Psoas muscle (tissue), 8 donors: ENCODE data around the gene TCP11. TPM values are rescaled to one million over a fixed set of nuclear protein-coding genes. Genes with fewer than 3 reads are reported as not detected.

Source experiments
- ATAC-seq, 4 donors: fragments of 200-7000 bp; cut with Tn5 transposase; one replicate each; pipeline ENCODE4 v1.9.1; 2020; ENCODE audit warnings: moderate library complexity in 3 of 4, mild to moderate bottlenecking in 2 of 4
- DNase-seq, 2 donors: peaks; one replicate each; pipeline ENCODE4 v3.0.0-alpha.2; 2020
- H3K27ac ChIP-seq: fragments of 200-600 bp; one replicate; pipeline ENCODE4 v1.8.0; 2022
- H3K27me3 ChIP-seq, 3 donors: fragments of 200-600 bp in 1 of 3; one replicate each; pipeline versions ENCODE4 v1.6.1 to v1.8.0; 2013 to 2022; ENCODE audit warnings: low read length in 2 of 3, mild to moderate bottlenecking in 2 of 3, moderate library complexity in 1 of 3; ENCODE audit not compliant: insufficient read depth in 3 of 3
- H3K36me3 ChIP-seq, 2 donors: fragments of 200-600 bp in 1 of 2; one replicate each; pipeline versions ENCODE4 v1.6.1 to v1.8.0; 2013 to 2022; ENCODE audit warnings: low read depth in 1 of 2, mild to moderate bottlenecking in 1 of 2, moderate library complexity in 1 of 2; ENCODE audit not compliant: insufficient read depth in 1 of 2
- H3K4me1 ChIP-seq: fragments of 200-600 bp; one replicate; pipeline ENCODE4 v1.8.0; 2022
- H3K4me3 ChIP-seq: fragments of 200-600 bp; one replicate; pipeline ENCODE4 v1.8.0; 2022; ENCODE audit warnings: mild to moderate bottlenecking
- H3K9me3 ChIP-seq: fragments of 200-600 bp; one replicate; pipeline ENCODE4 v1.8.0; 2022
- WGBS, 3 donors: extraction: QIAGEN DNeasy Blood & Tissue Kit; methylation state at CpG; one replicate each; pipeline versions ENCODE4 v1.1.6 to v1.1.7; 2013; 5-methylcytosine and 5-hydroxymethylcytosine counted together
- intact Hi-C, 2 donors: fragments of 100-400 bp; cut with DNase I; formaldehyde crosslinking; loops; one replicate each; pipeline versions ENCODE4 v1.11.0 to v1.14.2; 2022
- polyA plus RNA-seq, 3 donors: library from polyadenylated mRNA; stranded (reverse); fragments of 200-250 nt; gene quantifications; one replicate each; pipeline ENCODE4 v1.2.3, GENCODE V29; 2013
- total RNA-seq, 4 donors: library from RNA; stranded (reverse); fragmentation: NEBNext Ultra II Directional in 2 of 4; extraction: Animal tissue kit (Norgen Biotek cat#: 25700) in 2 of 4; gene quantifications; one replicate each; pipeline versions ENCODE4 v1.2.1 to v1.2.4, GENCODE V29; 2021 to 2023
- TF ChIP-seq, protein P1 (sequence below): fragments of 200-600 bp; IDR thresholded peaks from one replicate; pipeline ENCODE4 v1.8.0; 2022; ENCODE audit warnings: antibody characterized with exemption
- donor health status: healthy with polysubstance abuse.
- donor health status: DM: no; HTN: no; CAD: no; lungs with moderate emphysema.
- donor health status: Bipolar disorder and iron deficiency.
- donor health status: healthy.
- donor health status: DM: yes; HTN: yes; CAD: no.
- donor health status: DM: no; HTN: no; CAD: no.
- donor health status: DM: no; HTN: no; CAD: no.
- donor health status: DM: yes; HTN: yes; CAD: no.

Gene TCP11
- total and polyA plus RNA-seq, 7 donors: 0.08 TPM; not detected in 6

GRCh38 chr6:35185971-35186370, 44.8 kb upstream of the TCP11 start:
- Histone ChIP-seq H3K9me3 (no peaks in the 10 kb centered on the region), H3K27ac (no peak overlapping the region)
- DNase-seq: no peak

DNA sequence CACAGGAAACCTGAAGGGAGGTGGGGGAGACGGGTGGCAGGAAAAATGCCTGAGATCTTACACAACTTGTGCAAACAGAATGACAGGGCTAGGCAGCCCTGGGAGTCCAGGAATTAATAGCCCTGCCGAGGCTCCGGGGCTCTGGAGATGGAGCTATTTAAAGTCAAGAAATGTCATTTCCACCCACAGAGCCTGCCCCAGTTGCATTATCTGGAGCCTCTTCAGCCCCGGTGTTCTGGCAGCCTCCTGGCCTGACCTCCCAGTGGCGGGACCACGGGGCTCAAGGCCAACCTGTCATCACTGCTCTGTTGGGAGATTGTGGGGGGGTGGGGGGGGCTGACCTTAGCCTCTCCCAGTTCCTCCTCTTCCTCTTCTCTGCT, 44.2 kb upstream of the TCP11 start:
- DNase-seq: peak; percentile 31 to 62
- no peaks in the 10 kb centered on the region for H3K9me3 ChIP-seq
- peak in 1 of 4 donors; percentile 15 for ATAC-seq
- H3K27ac ChIP-seq: no peak overlapping the region
- TF ChIP-seq, protein P1, sequence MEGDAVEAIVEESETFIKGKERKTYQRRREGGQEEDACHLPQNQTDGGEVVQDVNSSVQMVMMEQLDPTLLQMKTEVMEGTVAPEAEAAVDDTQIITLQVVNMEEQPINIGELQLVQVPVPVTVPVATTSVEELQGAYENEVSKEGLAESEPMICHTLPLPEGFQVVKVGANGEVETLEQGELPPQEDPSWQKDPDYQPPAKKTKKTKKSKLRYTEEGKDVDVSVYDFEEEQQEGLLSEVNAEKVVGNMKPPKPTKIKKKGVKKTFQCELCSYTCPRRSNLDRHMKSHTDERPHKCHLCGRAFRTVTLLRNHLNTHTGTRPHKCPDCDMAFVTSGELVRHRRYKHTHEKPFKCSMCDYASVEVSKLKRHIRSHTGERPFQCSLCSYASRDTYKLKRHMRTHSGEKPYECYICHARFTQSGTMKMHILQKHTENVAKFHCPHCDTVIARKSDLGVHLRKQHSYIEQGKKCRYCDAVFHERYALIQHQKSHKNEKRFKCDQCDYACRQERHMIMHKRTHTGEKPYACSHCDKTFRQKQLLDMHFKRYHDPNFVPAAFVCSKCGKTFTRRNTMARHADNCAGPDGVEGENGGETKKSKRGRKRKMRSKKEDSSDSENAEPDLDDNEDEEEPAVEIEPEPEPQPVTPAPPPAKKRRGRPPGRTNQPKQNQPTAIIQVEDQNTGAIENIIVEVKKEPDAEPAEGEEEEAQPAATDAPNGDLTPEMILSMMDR: no peak
- H3K27me3 ChIP-seq: peaks cover 0 to 9% (median 0%) of the 10 kb centered on the region in 3 donors
- H3K36me3 ChIP-seq: no peaks in the 10 kb centered on the region
- H3K4me1 ChIP-seq: peaks cover 10% of the 10 kb centered on the region
- WGBS, 3 donors: 22 to 24% (median 23%) methylated on average over 6 of the region's 6 CpGs
- no peak overlapping the region for H3K4me3 ChIP-seq
- intact Hi-C loops: no loop called here

More at GRCh38 chr6:35185971-35186370, 44.8 kb upstream of the TCP11 start:
- TF ChIP-seq, protein P1: no peak
- intact Hi-C loops: no loop called here
- ATAC-seq: no peak
- Histone ChIP-seq H3K36me3 (no peaks in the 10 kb centered on the region), H3K4me3 (no peak overlapping the region), H3K4me1 (peaks cover 10% of the 10 kb centered on the region), H3K27me3 (peaks cover 0 to 9% (median 0%) of the 10 kb centered on the region in 3 donors)
- WGBS, 3 donors: 33 to 77% (median 63%) methylated on average over 1 of the region's 1 CpG

GRCh38 chr6:35184580-35185301, 43.6 kb upstream of the TCP11 start:
- 66 to 73% (median 72%) methylated on average over 9 of the region's 9 CpGs for WGBS, 3 donors
- TF ChIP-seq, protein P1: no peak
- H3K4me1 ChIP-seq: peaks cover 10% of the 10 kb centered on the region

GRCh38 chr6:35183935-35184334, 42.8 kb upstream of the TCP11 start:
- Histone ChIP-seq H3K36me3 (no peaks in the 10 kb centered on the region), H3K4me3 (no peak overlapping the region), H3K9me3 (no peaks in the 10 kb centered on the region), H3K27ac (no peak overlapping the region), H3K4me1 (peaks cover 10% of the 10 kb centered on the region), H3K27me3 (peaks cover 0 to 9% (median 0%) of the 10 kb centered on the region in 3 donors)
- ATAC-seq: no peak
- WGBS, 3 donors: 90 to 96% (median 92%) methylated on average over 2 of the region's 2 CpGs
- TF ChIP-seq, protein P1: no peak
- intact Hi-C loops: no loop called here
- DNase-seq: no peak

More at GRCh38 chr6:35184580-35185301, 43.6 kb upstream of the TCP11 start:
- Histone ChIP-seq H3K9me3 (no peaks in the 10 kb centered on the region), H3K36me3 (no peaks in the 10 kb centered on the region), H3K4me3 (no peak overlapping the region), H3K27ac (no peak overlapping the region), H3K27me3 (peaks cover 0 to 9% (median 0%) of the 10 kb centered on the region in 3 donors)
- ATAC-seq: no peak
- intact Hi-C loops: no loop called here
- no peak for DNase-seq
